Stimulated activated CD8-positive, alpha-beta memory T cell treated with anti-CD3 and anti-CD28 coated beads, Interleukin-4, amount 100 ng/mL, for 4 hours (primary cell): ENCODE measurements around the gene GGTLC2.

Source experiments
- DNase-seq, 2 donors: peaks; one replicate each; pipeline ENCODE4 v3.0.0-alpha.2; 2020; ENCODE audit warnings: low read depth in 2 of 2, low spot score in 1 of 2

GGTLC2 gene

DNA sequence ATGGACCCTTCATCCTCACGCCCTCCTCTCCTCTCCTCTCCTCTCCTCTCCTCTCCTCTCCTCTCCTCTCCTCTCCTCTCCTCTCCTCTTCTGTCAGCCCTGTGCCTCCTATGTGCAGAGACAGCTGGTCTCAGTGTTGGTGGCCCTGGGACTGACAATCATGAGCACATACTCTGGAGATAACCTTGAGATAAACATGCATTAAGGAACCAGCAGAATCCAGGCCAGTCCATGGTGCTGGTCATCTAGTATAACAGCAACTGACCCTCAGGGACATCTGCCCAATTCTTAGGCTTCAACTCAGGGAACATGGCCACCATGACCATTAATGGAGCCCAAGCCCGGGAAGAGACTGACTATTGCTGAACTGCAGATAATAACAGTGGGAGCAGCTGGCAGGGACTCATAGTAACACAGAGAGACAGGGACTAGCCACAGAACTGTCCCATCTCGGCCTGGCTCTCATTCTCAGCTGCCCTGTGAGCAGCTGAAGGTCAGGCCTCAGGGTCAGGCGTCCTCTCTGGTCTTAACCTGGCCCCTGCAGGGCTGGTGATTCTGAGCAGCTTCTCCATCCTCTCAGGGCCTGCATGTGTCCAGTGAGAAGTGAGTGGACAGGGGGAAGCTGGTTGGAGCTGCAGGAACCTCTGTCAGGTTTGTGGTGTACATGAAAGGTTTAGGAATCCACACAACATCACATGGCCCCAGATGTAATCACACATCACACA is 45.4 kb downstream of the GGTLC2 start:
- no peak for DNase-seq

DNA sequence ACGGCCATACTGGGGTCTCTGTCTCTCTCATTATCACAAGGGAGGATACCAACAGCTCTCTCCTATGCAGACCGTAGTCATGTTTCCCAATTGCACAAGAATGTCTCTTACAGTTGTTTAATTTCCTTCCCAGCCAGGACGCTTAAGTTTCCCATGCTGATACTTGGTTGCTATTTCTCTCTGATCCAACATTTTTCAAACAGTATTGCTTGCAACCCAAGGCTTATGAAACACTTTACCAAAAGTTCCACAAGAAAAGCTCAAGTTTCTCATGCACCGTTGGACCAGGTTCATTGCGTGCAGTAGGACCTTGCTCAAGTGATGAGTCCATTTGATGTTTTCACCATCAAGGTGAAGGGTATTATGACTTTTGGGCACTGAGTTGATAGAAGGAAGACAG is 46.6 kb downstream of the GGTLC2 start:
- DNase-seq: no peak

DNA sequence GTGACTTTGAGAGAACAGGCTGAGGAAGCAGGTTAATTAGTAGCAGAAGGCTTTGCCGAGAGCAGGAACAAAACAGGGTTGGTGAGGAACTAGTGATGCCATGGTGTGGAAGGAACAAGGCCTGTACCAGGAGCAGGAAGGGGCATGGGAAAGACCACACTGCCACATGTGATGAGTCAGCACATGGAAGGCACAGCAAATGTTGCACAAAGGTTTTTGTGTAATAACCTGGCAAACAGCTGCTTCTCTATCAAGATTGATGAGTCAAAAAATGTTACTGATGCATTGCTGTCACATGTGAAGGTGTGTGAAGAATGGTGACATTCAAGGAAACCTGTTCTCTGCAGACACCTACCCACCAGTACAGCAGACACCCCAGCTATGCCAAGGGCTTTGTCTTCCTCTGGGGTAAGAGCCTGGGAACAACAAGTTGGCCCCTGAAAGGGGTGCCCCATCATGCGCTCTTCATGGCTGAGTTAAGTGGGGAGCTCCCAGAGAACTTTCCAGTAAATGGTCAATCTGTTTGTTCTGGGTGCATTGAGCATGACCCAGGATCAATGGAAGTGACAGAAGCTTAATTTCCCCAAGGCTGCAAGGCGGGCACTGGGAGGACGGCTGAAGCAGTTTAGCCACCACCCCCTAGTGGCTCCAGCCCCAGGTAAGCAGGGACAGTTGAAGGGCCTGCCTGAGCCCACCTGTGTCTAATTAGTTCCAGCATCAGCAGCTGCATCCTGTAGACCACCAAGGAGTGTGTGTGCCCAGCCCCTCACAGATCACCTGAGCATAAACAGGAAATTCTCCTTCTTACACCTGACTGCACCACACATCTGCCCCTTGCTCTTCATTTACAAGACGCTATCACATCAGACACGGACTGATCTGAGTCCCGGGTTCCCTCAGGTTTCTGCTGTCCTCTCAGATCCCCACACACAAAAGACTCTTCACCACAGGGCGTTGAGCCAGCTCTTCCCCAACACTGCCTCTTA is 47.6 kb downstream of the GGTLC2 start:
- DNase-seq: no peak

DNA sequence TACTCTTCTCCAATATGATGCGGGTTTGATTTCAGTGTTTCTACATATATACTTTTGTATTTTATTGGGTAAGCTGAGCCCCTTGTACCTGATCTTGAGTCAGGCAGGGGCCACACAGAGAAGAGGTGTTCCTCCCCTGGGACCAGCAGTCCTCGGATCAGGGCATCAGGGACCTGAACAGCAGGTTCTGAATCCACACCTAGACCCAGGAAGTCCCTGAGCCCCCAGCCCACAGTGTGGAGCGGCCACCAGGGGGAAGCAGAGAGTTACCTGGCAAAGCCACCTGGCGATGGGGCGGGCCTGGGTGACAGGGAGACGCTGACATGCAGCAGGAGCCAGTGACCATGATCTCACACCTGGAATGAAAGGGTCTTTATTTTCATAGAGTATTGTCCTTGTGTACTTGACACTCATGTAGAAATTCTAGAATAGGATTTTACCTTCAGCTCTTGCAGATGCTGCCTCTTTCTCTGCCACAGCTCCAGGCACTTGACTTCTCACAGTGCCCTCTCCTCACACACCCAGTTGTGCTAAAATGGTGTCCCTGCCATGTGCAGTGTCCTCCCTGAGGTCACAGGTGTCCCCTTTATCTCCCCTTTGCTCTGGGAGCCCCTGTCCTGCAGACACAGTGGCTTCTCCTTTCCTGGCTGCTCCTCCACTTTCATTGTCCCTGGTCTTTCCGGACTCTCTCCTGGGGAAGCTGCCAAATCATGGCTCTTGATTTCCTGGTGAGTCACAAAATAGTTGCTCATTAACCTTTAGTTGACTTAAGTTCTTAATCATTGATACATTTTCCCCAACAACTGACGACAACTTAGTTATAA is 48.5 kb downstream of the GGTLC2 start:
- peak; percentile 12 to 35 for DNase-seq

DNA sequence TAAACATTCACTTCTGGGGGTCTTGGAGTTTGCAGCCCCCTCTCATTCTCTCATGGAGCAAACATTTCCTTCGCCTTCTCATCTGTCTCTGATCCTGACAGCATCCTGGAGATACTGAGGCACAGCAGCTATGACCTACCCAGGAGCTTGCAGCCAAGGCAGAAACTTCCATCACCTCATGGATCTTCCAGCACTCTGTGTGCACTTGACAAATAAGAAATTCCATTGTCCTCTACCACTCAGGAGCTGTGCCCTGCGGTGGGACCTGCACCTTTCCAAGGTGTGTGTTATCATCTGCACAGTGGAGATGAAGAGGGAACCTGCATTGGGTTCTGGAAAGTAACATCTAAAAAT is 49.1 kb downstream of the GGTLC2 start:
- no peak for DNase-seq

DNA sequence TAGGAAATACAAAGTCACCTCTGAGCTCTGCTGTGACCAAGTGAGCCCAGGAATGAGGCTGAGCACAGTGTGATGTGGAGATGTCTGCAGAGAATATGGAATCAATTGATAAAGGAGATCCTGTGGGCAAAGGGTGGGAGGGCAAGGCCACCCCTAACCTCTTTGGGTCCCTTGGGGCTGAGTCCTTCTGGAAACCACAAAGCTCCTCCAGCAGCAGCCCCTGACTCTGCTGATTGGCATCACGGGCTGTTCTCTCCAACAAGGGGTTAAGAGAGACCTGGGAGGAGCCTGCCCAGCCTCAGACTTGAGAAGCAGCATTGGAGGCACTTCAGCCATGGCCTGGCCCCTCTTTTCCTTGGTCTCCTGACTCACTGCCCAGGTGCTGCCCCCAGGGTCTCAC is 49.7 kb downstream of the GGTLC2 start:
- no peak for DNase-seq

DNA sequence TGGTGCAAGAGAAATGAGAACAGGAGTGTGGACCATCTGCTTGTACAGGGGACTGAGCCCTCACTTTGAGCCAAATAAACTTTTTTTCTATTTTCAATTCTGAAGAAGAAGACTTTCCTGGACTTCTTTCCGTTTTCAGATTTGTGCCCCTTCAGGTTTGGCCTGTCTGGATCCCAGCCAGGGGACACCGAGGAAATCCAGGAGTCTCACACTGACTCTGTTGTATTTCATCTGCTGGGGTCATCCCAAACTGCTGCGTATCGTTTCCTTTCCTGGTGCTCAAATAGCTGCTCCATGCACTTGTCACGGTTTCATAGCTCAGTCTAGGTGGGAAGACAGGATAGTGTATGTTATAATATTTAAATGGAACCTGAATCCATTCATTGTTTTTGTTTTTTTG is 51.7 kb downstream of the GGTLC2 start:
- DNase-seq: no peak
